Prostate gland (tissue), 2 donors: ENCODE results near the gene FGF22.
"Not testable (repeated sequence)": the region's sequence is repeated elsewhere in the genome, so short reads cannot be mapped to it uniquely, and the experiment has no call there.

Experiments
- CTCF ChIP-seq, 4 experiments: fragments of 200-600 bp in 2 of 4; fragments of 450-650 bp in 2 of 4; sonication (generic) in 2 of 4; IDR thresholded peaks; 1 replicate in 3 of 4; 2 replicates in 1 of 4; pipeline ENCODE4 v1.5.1; 2016 to 2019; ENCODE audit warnings: antibody characterized with exemption in 4 of 4, mild to moderate bottlenecking in 2 of 4, moderate library complexity in 2 of 4
- POLR2A ChIP-seq: fragments of 450-650 bp; IDR thresholded peaks from one replicate; pipeline ENCODE4 v1.6.1; 2016; ENCODE audit warnings: antibody characterized with exemption, mild to moderate bottlenecking
- POLR2AphosphoS5 ChIP-seq: sonication (generic); formaldehyde crosslinking; IDR thresholded peaks from one replicate; pipeline ENCODE4 v1.6.1; 2017; ENCODE audit warnings: antibody characterized with exemption

DNA sequence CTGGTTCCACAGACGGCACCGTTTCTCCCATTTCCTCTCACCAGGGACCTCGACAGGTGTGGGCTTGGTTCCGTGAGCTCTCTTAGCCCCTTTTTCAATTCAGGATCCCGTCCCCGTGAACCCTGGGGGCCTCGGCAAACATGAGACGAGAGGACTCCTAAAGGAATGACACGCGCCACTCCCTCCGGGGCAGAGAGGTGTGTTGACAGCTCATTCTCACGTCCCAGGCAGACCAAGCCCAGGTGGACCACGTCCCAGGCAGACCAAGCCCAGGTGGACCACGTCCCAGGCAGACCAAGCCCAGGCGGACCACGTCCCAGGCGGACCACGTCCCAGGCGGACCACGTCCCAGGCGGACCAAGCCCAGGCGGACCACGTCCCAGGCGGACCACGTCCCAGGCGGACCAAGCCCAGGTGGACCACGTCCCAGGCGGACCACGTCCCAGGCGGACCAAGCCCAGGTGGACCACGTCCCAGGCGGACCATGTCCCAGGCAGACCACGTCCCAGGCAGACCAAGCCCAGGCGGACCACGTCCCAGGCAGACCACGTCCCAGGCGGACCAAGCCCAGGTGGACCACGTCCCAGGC lies 27.4 kb downstream of the FGF22 start:
- not testable (repeated sequence) for TF ChIP-seq POLR2A; CTCF (IDR thresholded peaks at IDR 0.05); POLR2AphosphoS5
